Large intestine (tissue), 3 donors: ENCODE results near the gene BICD2. TPM values are rescaled to one million over a fixed set of nuclear protein-coding genes. Genes with fewer than 3 reads are reported as not detected.

Experiments used
- DNase-seq, 2 donors: peaks; one replicate each; pipeline versions ENCODE4 v3.0.0 to v3.0.0-alpha.2; 2013
- H3K27ac ChIP-seq: one replicate; pipeline ENCODE4 v1.5.1; 2013; ENCODE audit warnings: low read length
- H3K27me3 ChIP-seq: 2 replicates; pipeline ENCODE4 v1.6.1; 2013; ENCODE audit warnings: low read length; ENCODE audit not compliant: control insufficient read depth, insufficient read depth
- H3K36me3 ChIP-seq: 2 replicates; pipeline ENCODE4 v1.6.1; 2013; ENCODE audit warnings: low read length; ENCODE audit not compliant: control insufficient read depth, insufficient read depth
- H3K4me1 ChIP-seq: one replicate; pipeline ENCODE4 v1.6.1; 2013; ENCODE audit warnings: low read length; ENCODE audit not compliant: control insufficient read depth, insufficient read depth
- H3K4me3 ChIP-seq: one replicate; pipeline ENCODE4 v1.5.1; 2013; ENCODE audit warnings: low read length
- H3K9me3 ChIP-seq: one replicate; pipeline ENCODE4 v1.6.1; 2013; ENCODE audit warnings: mild to moderate bottlenecking, low read depth, low read length, moderate library complexity; ENCODE audit not compliant: control insufficient read depth
- WGBS: methylation state at CpG from one replicate; pipeline ENCODE4 v1.1.5; 2013; ENCODE audit warnings: low lambda C conversion rate; ENCODE audit not compliant: insufficient coverage; 5-methylcytosine and 5-hydroxymethylcytosine counted together
- polyA plus RNA-seq: library from polyadenylated mRNA; unstranded; fragments of 120-200 nt; gene quantifications from one replicate; pipeline ENCODE4 v1.2.1, GENCODE V29; 2013

Gene BICD2
- polyA plus RNA-seq, 1 donor = 11.8 TPM

GRCh38 chr9:92727716-92728700 lies 36.6 kb downstream of the BICD2 start:
- DNase-seq = no peak
- H3K36me3 ChIP-seq = peaks cover 42% of the 10 kb centered on the region
- H3K27me3 ChIP-seq = no peaks in the 10 kb centered on the region
- H3K27ac ChIP-seq = no peak overlapping the region
- H3K4me3 ChIP-seq = no peak overlapping the region
- H3K4me1 ChIP-seq = peaks cover 7% of the 10 kb centered on the region
- no CpG with 5 or more reads among the region's 14 CpGs for WGBS
- no peaks in the 10 kb centered on the region for H3K9me3 ChIP-seq

GRCh38 chr9:92726971-92727715 lies 37.5 kb downstream of the BICD2 start:
- H3K9me3 ChIP-seq = no peaks in the 10 kb centered on the region
- H3K27me3 ChIP-seq = no peaks in the 10 kb centered on the region
- H3K4me1 ChIP-seq = peaks cover 7% of the 10 kb centered on the region
- no CpG with 5 or more reads among the region's 13 CpGs for WGBS
- H3K36me3 ChIP-seq = peaks cover 51% of the 10 kb centered on the region
- H3K27ac ChIP-seq = no peak overlapping the region
- no peak overlapping the region for H3K4me3 ChIP-seq
- no peak for DNase-seq

GRCh38 chr9:92726348-92726747 lies 38.3 kb downstream of the BICD2 start:
- Histone ChIP-seq H3K9me3 (no peaks in the 10 kb centered on the region), H3K4me1 (peaks cover 7% of the 10 kb centered on the region), H3K27ac (no peak overlapping the region), H3K27me3 (no peaks in the 10 kb centered on the region), H3K4me3 (no peak overlapping the region), H3K36me3 (peaks cover 58% of the 10 kb centered on the region)
- no CpG with 5 or more reads among the region's 4 CpGs for WGBS
- DNase-seq = no peak

- Histone ChIP-seq H3K36me3 (peaks cover 62% of the 10 kb centered on the region), H3K9me3 (no peaks in the 10 kb centered on the region), H3K4me1 (peaks cover 7% of the 10 kb centered on the region), H3K27me3 (no peaks in the 10 kb centered on the region), H3K4me3 (no peak overlapping the region), H3K27ac (no peak overlapping the region)
- WGBS = no CpG with 5 or more reads among the region's 1 CpG
- DNase-seq = no peak
These were observed 38.9 kb downstream of the BICD2 start for GRCh38 chr9:92725766-92726165.

- DNase-seq = no peak
- Histone ChIP-seq H3K4me1 (peaks cover 7% of the 10 kb centered on the region), H3K36me3 (peaks cover 68% of the 10 kb centered on the region), H3K4me3 (no peak overlapping the region), H3K27me3 (no peaks in the 10 kb centered on the region), H3K27ac (no peak overlapping the region), H3K9me3 (no peaks in the 10 kb centered on the region)
- WGBS = no CpG with 5 or more reads among the region's 4 CpGs
These were observed 39.4 kb downstream of the BICD2 start for GRCh38 chr9:92725266-92725545.

GRCh38 chr9:92724528-92725265 lies 39.9 kb downstream of the BICD2 start:
- Histone ChIP-seq H3K27me3 (no peaks in the 10 kb centered on the region), H3K36me3 (peaks cover 73% of the 10 kb centered on the region), H3K9me3 (no peaks in the 10 kb centered on the region), H3K4me3 (no peak overlapping the region), H3K4me1 (peaks cover 7% of the 10 kb centered on the region), H3K27ac (no peak overlapping the region)
- no CpG with 5 or more reads among the region's 10 CpGs for WGBS
- no peak for DNase-seq

- Histone ChIP-seq H3K27ac (no peak overlapping the region), H3K27me3 (no peaks in the 10 kb centered on the region), H3K36me3 (peaks cover 76% of the 10 kb centered on the region), H3K4me1 (peaks cover 7% of the 10 kb centered on the region), H3K9me3 (no peaks in the 10 kb centered on the region), H3K4me3 (no peak overlapping the region)
- DNase-seq = no peak
- no CpG with 5 or more reads among the region's 9 CpGs for WGBS
These were observed 40.8 kb downstream of the BICD2 start for GRCh38 chr9:92723801-92724323.

GRCh38 chr9:92723299-92723625 lies 41.4 kb downstream of the BICD2 start:
- H3K4me1 ChIP-seq = peaks cover 7% of the 10 kb centered on the region
- no CpG with 5 or more reads among the region's 3 CpGs for WGBS
- H3K27ac ChIP-seq = no peak overlapping the region
- H3K4me3 ChIP-seq = no peak overlapping the region
- H3K27me3 ChIP-seq = no peaks in the 10 kb centered on the region
- H3K36me3 ChIP-seq = peaks cover 75% of the 10 kb centered on the region
- no peak for DNase-seq
- H3K9me3 ChIP-seq = no peaks in the 10 kb centered on the region

GRCh38 chr9:92722386-92723298 lies 42.0 kb downstream of the BICD2 start:
- H3K4me3 ChIP-seq = no peak overlapping the region
- no CpG with 5 or more reads among the region's 16 CpGs for WGBS
- peaks cover 76% of the 10 kb centered on the region for H3K36me3 ChIP-seq
- peaks cover 7% of the 10 kb centered on the region for H3K4me1 ChIP-seq
- DNase-seq = no peak
- H3K9me3 ChIP-seq = no peaks in the 10 kb centered on the region
- H3K27ac ChIP-seq = no peak overlapping the region
- H3K27me3 ChIP-seq = no peaks in the 10 kb centered on the region
